HG03108 (cell line): Measurements from ENCODE around the gene PKP4.

Source experiments
- ATAC-seq: cut with Tn5 transposase; IDR thresholded peaks from one replicate; pipeline ENCODE4 v1.9.1; 2021; ENCODE audit warnings: moderate library complexity; ENCODE audit not compliant: unreplicated experiment

PKP4 gene

GRCh38 chr2:158644139-158644538 is 187.4 kb downstream of the PKP4 start:
- no peak for ATAC-seq

DNA sequence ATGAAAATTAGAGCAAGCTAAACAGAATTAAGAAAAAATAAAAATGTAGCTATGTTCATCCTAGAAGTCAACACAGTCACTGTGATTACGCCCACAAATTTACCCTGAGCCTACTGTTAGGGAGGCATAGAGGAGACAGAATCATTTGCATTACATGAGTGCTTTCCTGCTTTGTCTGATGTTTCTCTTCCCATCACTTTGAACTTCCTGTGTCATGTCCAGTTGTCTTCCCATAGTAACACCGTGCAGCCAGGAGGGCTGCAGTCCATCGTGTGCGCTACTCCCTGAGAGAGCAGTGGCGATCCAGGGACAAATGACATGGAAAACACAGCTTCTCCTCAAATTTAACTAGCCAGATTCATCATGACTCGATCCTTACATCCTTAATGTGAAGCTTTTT is 188.5 kb downstream of the PKP4 start:
- no peak for ATAC-seq

- ATAC-seq: no peak
Observed at GRCh38 chr2:158647436-158648231, 190.9 kb downstream of the PKP4 start.

DNA sequence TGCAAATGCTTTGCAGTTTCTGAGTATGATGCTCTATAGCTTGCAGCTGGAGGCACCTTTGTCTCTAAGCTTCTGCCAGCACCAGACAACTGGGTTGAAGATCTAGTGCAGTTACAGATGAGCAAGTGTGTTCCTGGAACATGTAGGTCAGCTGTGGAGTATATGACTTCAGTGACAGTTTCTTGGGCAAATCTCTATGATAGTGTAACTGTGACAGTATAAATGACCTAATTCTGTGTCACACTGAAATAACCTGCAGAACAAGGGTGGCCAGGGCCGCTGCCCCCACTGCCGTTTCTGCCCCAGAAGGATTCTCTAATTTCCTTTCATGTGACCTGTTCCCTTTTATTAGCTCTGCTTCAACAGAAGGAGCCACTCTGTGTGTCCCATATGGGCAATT is 193.1 kb downstream of the PKP4 start:
- ATAC-seq: no peak

DNA sequence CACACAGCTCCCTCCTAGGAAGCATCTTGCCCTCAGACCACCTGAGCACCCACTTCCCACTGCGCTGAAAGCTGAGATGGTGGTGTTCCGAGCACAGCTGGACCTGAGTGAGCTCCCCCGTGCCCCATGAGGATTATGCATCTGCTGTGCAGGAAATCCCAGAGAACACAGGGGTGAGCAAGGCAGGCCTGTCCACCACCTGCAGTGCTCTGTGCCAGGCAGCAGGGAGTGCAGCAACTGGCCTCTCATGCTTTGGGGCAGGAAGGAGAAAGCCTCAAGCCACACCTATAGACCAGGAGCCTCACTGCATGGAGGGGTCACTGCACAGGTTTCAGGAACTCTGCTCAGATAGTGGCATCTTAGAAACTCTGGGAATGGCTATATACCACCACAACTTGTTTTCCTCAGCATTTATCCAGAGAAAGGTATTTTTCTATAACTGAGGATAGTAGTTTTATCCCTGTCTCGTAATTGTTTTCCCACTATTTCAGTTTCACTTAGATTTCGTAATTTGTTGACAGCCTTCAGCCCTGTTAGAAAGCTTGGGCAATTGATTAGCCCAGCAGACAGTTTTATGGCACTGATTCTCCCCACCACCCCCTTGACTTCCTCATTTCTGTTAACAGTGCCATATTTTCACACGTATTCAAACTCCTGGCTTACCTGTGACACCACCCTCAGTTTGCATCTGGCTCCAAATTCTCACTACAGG is 194.1 kb downstream of the PKP4 start:
- no peak for ATAC-seq

DNA sequence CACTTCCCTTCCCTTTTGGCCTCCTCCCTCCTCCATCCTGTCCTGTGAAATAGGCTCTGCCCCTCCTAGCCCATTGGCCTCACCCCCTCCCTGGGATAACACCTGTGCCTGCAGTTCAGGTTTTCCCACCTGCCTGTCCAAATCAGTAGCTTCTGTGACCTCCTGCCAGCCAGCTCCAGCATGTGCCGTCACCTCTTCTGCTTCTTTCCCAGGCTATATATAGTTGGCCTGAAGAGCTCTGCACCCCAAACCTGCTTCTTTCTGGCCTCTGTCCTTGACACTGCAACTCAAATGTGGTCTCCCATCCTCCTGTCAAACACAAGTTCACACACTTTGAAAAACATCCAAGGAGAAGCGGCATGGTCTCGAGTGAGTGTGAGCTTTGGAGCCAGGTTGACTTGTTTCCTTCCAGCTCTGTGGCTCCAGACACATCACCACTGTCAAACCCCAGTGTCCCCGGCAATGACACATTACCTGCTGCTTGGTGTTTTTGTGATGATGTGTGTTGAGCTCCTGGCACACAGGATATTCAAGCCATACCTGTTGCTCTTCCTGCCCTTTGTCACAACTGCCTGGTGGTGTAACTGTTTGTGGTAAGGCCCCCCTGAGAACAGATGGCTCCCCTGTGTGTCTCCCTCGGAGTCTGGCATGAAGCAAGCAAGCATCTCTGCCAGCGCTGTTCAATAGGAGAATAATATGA is 194.8 kb downstream of the PKP4 start:
- ATAC-seq: no peak

DNA sequence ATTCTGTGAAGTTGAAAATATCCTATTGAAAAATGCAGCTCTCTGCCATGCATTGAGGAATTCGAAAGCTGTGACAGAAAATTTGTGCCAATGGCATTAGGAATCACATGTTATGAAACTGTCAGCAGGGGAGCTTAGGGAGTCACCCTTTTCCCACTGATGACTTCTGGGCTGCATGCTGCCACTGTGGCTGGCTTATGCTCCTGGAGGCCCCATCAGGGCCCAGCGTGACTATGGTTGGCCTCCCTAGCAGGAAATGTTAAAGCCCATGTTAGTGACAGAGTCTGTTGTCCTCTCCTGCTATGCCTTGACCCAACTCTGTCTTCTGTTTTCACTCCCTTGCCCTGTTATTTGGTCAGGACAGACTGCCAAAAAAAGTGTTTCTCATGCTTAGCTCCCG is 198.9 kb downstream of the PKP4 start:
- no peak for ATAC-seq

GRCh38 chr2:158656492-158657229 is 199.9 kb downstream of the PKP4 start:
- ATAC-seq: no peak

GRCh38 chr2:158658396-158658795 is 201.6 kb downstream of the PKP4 start:
- no peak for ATAC-seq

DNA sequence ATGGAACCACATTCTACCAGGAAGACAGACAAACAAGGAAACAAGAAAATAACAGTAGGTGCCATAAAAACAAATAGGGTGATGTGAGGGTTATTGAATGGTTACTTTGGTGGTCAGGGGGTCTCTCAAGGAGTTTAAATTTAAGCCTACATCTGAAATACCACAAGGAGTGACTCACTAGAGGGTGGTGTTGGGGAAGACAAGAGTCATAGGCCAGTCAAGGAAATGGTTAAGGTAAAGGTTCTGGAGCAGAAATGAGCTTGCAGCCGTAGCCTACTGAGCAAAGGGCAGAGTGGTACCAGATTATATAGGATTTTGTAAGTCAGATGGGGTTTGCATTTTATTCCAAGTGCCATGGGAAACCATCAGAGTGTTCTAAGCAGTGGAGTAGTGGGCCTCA is 202.7 kb downstream of the PKP4 start:
- ATAC-seq: no peak

- no peak for ATAC-seq
Observed at GRCh38 chr2:158661231-158661630, 204.5 kb downstream of the PKP4 start.

DNA sequence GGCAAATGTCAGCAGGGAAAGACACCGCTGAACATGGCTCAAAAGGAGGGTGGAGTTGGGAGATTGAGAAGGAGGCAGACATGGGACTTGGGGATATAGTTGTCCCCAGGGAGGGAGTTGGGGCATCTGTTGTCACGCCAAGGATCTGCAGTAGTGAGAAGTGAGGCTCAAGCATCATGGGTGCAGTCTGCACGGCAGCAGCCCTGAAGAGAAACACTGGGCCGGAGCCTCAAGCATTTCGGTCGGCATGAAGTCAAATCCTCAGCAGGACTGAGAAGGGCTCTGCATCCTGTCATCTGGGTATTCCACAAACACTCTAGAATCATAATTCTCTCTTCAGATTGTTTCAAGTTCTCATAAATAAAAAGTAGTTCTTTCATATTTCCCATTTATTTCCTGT is 205.7 kb downstream of the PKP4 start:
- no peak for ATAC-seq

GRCh38 chr2:158663796-158664195 is 207.0 kb downstream of the PKP4 start:
- no peak for ATAC-seq

DNA sequence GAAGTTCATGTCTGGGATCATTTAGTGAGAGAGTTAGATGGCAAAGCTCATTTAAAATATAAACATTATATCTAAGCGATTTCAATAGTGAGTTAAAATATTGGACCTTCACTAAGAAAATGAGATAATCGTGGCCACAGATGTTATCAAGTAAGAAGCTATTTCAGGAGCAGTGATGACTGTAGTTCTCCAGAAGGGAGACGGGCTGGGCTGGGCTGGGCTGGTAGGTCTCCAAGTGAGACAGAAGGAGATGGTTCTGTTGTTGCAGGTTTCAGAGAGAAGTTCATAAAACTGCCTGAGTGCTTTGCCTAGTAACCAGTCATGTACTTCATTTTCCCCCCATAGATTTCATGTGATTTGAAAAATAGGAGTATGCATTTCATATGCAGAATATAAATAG is 208.2 kb downstream of the PKP4 start:
- no peak for ATAC-seq

DNA sequence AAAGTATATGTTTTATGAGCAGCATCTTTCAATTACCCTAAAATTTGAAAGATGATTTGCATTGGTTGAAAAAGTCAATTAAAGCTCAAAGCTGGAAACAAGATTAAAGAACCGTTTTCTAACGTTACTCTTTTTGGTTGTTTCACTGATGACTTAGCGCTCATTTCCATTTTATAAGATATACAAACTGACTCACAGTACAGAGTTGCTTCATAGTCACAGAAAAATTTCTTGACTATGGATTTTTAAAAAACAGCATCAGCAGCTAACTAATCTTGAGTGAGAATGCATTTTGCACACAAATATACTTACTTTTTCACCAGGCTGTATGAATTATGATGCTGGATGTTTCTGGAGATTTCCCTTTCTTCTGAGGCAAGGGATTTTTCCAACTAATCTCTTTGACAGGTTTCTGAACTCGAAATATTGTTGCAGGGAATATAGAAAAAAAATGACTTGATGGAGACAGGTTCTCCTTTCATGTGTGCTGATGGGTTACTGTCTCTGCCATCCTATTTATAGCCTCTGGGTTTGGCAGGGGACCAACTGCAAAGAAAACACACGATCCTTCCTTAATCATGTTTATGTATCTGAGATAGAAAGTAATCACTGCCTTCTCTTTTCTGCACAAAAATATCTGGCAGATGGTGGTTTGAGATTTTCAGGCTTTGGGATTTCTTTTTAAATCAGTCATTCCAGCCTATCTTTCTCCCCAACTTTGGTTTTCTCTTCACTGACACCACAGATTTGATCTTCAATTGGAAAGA is 209.0 kb downstream of the PKP4 start:
- no peak for ATAC-seq

DNA sequence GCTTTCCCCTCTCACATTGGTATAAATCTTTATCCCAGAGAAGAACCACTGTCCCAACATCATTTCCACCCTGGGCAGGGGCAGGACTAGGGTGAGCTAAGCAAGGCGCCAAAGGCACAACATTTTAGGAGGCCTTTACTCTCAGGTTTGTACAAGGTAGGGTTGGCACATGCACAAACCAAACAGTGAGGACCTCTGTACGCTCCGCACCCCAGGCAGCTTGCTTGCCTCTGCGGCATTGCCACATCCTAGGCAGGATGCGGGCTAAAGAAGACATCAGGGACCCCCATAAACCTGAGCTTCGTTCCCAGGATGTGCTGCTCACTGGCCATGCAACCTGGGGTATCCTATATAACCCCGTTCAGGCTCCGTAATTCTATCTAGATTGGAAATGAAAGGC is 210.2 kb downstream of the PKP4 start:
- ATAC-seq: no peak

GRCh38 chr2:158667586-158667985 is 210.8 kb downstream of the PKP4 start:
- ATAC-seq: no peak

- no peak for ATAC-seq
Observed at GRCh38 chr2:158668001-158668765, 211.4 kb downstream of the PKP4 start.

- ATAC-seq: no peak
Observed at GRCh38 chr2:158670292-158670691, 213.5 kb downstream of the PKP4 start.
